DMS79 (cell line): ENCODE data around the gene INS.
"Not testable (repeated sequence)": the region's sequence is repeated elsewhere in the genome, so short reads cannot be mapped to it uniquely, and the experiment has no call there.

Experiments
- DNase-seq: peaks from one replicate; lab custom pipeline; 2025; lab: John Stamatoyannopoulos, UW

INS gene

DNA sequence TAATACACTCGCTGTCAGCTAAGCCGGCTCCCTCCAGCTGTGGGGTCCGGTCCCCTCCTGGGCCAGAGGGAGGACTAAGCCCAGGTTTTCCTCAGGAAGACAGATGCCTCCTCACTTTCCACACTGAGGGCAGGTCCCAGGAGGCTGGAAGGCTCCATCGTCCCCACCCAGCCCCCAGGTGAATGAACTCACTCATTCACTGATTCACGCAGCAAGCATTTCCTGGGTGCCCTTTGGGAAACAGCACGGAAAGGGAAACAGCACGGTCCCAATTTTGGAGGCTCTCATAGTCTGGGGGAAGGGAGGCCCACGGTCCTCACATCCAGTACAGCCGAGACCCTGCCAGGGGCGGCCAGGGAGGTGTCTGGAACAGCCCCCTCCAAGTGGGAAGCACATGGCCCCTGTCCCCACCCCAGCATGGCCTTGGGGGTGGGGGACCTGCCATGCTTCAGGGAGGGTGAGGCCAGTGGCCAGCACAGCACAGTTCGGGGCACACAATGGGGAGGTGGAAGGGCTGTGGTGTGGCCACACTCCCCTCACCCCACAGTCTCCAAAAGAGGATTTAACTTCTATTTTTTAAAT is 19.9 kb upstream of the INS start:
- DNase-seq = no peak

DNA sequence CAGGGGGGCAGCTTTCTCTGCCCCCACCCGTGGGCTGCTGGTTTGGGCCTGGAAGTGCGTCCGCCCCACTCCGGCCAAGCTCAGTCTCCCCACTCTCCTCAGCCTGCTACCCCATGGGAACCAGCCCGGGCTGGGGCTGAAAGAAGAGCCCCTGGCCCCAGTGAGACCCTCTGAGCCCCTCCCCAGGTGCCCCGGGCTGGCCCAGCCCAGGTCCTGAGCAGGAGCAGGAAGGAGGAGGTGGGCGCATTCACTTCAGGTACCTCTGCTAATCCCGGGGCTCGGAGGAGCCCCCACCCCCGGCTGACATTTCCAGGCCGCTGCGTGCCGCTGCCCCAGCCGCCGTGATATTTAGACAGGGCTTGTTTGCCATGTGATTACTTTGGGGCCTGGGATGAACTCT is 19.3 kb upstream of the INS start:
- no peak for DNase-seq

DNA sequence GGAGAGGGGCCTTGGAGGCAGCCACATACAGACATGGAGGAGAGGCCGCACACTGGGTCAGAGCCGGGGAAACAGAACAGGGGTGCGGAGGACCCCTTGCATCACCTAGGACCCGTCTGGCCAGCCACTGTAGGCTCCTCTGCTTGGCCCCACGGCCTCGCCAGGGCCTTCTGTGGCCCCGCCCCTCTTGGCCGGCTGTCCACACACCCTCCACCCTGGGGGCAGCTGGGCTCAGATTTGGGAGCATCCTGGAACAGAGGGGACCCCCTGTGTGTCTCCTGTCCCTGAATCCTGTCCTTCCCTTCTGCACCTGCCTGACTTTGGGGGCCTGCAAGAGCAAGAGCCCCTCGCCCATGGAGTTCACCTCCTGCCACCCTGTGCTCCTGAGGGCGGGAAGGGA is 18.5 kb upstream of the INS start:
- DNase-seq = no peak

DNA sequence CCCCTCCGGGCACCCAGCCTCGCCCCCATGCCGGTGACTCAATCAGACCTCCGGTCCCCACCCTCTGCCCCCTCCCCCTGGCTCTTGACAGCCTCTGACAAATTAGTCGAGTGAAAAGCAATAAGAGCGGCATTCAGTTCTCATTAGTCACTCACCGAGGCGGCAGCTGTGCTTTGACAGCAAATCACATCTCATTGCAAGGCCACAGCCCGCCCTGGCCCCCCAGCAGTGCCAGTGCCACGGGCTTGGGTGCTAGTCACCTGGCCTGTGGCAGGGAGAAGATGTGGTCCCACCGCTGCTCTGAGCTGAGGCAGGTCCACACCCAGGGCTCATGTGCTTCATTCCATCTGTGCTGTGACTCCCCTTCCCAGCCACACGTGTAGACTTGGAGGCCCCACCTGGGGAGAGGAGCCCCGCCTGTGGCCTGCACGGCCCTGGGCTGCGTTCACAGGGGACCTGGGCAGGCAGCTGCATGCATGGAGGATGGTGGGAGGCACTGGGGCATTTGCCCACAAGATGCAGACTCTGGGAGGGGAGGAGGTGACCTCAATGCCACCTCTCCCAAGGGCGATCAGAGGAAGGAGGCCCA is 18.0 kb upstream of the INS start:
- DNase-seq = no peak

DNA sequence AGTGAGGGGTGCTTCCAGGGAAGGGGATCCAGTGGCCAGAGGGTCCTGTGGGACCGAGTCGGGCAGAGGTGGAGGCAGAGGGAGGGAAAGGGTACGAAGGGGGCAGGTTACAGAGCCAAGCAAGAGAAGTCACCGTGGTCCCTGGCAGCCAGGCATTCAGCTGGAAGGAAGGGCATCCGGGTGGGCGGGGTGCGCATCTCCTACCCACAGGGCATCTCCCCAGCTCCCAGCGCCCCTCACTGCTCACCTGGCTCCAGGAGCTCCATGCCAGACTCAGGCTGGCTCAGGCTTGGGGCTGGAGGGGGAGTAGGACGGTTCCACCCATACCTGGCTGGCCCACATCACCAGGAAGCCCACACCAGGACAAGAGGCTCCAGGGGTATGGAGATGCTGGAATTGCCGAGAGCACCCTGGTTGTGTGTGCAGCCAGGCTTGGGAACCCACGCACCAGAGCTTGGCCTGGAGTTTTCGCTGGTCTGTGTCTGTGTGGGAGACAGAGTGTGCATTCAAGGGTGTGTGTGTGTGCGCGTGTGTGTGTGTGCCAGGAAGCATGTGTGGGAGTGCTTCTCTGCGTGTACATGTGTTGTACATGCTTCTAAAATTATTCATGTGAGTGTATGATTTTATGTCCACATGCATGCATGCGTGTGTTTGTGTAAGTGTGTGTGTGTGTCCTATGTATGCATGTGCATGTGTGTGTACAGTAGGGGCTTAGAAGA is 17.2 kb upstream of the INS start:
- DNase-seq = not testable (repeated sequence)

DNA sequence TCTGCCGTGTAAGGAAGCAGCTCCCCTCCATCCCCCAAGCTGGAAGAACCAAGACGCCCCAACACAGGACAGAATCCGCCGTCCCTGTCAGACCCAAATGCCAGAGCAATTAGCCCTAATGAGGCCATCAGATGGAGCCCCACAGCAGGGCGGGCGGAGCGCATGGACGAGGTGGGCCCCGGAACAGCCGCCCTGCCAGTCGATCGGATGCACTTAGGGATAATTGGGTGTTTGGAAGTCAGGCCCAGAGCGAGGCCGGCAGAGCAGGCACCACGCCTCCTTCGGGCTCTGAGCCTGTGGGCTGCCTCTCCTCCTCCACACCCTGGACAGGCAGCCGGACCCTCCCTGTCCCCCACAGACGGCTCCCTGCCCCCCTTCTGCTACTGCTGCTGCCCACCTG is 16.1 kb upstream of the INS start:
- no peak for DNase-seq

DNA sequence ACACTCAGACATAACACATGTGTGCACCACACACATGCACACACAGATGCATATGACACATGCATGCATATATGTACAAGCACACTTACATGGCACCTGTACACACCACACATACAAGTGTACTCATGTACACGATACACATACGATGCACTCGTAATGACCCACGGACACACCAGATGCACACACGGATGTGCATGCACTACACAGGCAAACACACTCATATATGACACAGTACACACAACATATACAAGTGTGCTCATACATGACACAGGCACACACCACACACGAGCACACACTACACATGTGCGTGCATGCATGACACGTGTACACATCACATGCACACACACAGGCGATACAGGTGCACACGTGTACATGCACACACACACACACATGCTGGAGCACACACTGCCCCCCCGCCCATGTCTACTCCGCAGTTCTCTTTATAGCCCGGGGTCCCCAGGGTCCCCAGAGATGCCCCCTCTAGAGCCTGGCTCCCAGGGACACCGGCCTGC is 15.4 kb upstream of the INS start:
- DNase-seq = no peak

DNA sequence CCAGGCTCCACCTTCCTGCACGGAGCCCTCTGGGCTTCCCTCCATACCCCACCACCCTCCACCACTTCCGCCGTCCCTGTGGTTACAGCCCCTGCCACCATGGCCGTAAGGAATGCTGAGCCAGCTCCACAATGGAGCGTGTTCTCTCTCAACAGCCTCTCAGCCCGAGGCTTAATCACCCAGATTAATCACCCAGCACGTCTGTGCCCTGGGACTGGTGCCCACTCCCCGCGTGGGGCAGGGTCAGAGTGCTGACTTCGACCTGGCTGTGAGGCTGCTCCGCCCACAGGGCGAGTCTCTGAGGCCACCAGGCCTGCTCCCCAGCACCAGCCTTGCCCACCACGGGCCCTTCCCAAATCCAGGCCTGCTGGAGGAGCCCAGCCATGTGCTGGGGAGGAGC is 14.7 kb upstream of the INS start:
- no peak for DNase-seq

DNA sequence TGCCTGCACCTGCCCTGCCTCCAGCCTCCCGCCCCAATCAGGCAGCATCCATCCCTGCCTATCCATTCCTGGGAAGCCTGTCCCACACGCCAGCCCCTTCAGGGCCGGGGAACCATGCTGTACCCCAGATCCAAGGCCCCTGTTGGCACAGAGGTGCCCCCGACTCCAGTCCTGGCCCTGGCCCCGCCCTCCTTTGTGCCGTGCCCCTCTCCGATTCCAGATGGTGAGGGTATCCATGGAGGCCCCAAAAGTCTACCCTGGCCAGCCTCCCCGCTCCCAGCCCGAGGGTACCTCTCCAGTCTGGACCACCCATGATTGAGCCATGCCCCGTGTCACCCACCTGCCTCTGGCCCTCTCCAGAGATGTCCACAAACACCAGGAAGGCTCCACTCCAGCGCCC is 13.4 kb upstream of the INS start:
- DNase-seq = no peak

DNA sequence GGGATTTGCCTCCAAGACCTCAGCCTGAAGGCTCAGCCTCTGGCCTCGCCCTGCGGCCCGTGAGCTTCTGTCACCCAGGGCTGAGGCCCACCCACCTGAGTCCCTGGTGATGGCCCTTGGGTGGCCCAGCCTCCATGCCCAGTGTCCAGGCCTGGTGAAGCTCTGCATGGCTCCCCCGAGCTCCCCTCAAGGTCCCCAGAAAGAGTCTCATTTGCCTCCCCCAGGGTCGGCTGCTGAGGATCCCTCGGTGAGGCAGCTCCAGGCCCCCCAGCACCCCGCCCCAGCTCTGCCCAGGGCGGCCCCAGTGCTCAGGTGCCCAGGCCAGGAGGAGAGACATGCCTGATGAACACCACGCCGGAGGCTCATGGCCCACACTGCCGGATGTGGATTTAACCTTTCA is 12.8 kb upstream of the INS start:
- no peak for DNase-seq

DNA sequence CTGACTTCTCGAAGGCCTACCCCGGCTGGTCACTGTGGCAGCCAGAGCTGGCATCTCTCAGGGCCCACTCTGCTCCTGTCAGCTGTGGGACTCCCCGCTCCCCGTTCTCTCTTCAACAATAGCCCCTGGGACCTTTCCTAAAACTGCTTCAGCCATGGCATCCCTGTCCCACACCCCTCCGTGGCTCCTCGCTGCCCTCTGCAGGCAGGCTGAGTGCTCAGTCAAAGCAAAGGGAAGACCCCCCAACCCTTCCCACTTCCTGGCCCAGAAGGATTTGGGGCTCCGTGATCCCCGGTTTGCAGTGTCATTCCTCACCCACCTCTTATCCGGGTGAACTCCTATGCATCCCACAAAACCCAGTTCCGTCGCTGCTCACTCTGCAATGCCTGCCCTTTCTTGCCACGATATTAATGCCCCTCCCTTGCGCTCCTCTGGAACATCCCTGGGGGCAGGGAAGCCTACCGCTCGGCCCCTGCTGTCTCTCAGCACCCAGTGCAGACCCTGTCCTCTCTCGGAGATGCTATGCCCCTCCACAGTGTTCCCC is 12.2 kb upstream of the INS start:
- DNase-seq = no peak

DNA sequence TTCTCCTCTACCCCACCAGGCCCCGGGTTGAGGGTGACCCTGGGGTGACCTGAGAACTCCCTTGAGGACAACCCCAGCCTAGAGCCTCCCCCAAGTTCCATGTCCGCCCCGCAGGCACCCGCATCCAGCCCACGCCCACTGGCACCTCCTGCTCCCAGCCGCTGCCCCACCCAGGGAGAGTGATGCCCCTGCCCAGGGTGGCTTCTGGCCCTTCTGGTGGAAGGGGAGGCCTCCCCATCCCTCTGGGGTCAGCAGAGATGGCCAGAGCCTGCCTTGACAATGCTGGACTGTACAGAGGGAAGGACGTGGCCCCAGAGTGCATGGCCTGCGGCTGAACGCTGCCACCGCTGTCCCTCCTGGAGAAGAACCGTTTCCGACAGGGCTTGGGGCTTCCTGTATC is 11.7 kb upstream of the INS start:
- DNase-seq = no peak

DNA sequence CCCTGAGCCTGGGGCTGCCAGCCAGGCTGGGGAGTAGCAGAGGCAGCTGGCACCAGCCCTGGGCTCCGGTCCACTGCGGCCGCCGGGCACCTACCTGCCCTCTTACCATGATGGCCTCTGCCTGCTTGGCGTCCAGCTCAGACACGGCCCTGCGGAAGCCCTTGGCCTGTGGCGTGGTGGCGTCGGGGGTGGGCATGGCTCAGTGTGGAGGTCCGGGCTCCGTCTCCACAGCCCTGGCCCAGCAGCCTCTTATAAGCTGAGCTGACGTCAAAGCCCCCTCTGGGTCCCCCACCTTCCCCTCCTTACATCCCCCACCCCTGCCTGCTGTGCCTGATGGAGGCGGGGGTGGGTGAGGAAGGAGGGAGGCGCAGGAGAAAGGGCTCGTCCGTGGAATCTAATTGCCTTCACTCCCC is 10.6 kb upstream of the INS start, which contains the start of gene TH:
Gene TH (minus strand): TSS at position 225 of the 413 bp plus-strand sequence. CDS start 29 bp downstream, at position 196.
- DNase-seq = no peak

DNA sequence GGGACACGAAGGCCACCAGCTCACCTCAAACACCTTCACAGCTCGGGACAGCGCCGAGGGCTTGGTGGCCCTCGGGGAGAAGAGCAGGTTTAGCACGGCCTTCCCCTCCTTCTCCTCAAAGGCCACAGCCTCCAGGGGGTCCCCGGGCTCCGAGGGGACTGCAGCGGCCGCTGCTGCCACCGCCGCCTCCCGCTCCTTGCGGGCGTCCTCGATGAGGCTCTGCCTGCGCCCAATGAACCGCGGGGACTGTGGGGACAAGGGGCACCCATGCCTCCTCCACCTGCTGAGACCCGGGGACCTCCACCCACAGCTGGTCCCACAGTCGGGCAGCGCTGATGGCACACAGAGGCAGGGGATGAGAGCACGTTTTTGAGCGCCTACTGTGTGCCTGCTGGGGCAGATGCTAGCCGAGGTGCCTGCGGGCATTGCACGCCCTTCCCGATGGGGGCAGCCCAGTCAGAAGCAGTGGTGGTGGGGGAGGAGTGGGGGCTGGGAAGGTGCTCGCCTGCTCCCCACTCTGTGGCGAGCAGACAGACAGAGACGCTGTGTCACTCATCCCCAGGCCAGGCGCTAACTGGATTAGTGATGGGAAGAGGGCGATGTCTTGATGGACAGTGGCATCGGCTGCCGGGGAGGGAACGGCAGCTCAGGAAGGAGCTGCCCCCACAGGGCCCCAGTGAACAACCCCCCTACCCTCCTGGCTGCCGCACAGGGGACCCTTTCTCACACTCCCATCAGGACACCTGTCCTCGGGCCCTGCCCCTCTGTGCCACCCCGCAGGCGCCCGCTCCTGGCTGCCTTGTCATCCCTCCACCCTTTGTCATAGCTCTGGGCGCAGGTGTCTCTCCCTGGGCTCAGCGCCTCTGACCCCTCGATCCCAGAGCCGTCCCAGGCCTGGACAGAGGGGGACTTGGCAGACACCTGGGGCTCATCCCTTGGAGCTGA is 8.9 kb upstream of the INS start:
- DNase-seq = no peak

DNA sequence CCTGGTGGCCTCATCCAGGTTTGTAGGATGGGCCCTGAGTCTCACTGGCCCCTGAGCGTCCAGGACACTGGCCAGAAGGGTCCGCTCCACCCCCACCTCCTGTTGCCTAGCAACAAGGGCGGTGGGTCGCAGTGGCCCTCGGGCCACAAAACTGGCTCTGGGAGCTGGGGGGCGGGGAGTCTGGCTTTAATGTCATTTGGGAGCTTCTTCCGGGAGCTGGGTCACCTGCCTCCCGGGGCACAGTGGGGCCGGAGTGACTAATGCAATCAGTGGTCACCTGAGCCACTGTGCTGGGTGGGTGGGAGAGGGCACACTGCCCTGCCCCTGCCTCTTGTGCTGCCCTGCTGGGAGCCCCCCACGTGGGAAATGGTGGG is 8.0 kb upstream of the INS start:
- DNase-seq = no peak

DNA sequence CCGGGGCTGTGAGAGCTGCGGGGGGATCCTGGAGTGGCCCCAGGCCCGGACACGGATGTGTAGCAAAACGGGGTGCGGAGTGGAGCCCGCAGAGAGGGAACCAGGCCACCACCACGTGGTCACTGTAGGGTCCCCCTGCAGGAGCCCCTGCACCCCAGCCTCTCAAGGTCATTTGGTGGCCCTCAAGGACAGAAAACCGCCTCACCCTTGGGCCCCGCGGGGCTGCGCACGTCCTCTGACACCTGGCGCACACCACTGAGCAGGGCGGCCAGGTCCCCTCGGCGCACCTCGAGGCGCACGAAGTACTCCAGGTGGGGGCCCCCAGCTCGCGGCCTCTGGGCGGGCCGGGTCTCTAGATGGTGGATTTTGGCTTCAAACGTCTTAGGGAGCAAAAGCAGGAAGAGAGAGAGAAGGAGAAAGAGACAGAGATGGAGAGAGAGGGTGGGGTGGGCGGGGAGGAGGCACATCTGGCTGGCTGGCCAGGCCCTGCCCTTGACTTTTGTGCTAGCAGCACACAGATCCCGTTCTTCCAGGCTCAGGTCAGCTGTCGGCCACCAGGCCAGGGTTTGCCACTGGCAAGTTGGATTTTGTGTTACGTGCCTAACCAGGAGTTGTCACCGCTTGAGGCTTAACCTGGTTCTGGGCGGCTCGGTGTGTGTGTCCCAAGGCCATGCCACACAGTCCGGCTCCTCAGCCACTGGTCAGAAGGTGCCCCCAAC is 7.4 kb upstream of the INS start:
- DNase-seq = no peak

DNA sequence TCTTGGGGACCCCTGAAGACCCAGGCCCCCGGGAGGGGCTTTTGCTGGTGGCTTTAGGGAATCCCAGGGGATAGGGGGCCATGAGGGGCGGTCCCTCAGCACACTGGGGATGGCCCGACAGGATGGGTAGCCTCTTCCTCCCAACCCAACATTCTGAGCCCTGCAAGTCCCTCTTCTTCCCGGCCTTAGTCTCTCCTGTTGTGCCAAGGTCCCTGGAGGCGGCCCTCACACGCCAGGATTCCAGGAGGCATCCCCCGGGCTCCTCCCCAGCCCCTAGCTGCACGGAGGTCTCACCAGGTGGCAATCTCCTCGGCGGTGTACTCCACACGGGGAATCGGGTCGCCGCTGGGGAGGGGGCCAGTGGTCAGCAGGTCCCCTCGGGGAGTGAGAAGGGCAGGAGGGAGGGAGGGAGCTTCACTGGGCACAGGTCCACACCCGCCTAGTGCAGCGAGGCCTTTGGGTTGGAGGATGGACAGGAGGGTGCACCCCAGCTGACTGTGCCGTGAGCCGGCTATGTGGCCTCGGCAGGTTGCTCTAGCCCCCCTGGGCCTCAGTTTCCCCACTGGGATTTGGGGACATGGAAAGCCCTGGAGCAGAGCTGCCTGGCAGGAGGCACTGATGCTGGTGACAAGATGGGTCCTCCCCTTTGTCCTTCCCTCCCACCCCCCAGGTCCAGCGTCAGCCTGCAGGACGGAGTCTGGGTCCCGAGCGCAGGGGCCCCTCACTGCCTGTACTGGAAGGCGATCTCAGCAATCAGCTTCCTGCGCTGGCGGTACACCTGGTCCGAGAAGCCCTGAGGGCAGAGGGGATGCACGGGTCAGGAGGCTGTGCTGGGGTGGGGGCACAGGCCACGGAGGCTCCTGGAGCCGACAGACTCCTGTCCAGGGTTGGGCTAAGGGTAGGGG is 6.4 kb upstream of the INS start:
- DNase-seq = no peak

DNA sequence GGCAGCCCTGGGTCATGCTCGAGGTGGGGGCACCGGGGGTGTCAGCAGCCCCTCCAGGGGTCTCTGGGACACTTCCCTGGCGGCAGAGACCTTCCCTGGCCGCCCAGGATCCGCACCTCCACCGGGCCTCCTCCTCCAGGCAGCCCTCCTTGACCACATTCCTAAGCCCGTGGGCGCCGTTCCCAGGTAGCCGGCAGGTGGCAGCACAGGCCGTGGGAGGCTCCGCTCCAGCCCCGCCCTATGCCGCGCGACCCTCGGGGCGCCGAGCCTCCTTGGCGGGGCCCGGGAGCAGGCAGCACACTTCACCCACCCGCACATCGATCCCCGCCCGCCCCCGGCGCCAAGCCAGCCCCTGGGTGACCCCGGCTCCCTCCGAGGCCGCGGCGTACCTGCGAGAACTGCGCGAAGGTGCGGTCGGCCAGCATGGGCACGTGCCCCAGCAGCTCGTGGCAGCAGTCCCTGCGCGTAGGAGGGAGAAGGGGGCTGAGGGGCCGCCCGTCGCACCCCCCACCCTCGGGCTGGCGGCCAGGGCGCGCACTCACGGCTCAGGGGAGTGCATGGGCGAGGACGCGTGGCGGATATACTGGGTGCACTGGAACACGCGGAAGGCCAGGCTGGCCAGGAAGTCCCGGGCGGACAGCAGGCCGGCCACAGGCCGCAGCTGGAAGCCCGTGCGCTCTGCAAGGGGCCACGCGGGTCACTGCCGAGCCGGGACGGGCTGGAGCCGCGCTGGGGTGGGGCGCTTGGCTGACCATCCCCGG is 5.3 kb upstream of the INS start:
- no peak for DNase-seq

DNA sequence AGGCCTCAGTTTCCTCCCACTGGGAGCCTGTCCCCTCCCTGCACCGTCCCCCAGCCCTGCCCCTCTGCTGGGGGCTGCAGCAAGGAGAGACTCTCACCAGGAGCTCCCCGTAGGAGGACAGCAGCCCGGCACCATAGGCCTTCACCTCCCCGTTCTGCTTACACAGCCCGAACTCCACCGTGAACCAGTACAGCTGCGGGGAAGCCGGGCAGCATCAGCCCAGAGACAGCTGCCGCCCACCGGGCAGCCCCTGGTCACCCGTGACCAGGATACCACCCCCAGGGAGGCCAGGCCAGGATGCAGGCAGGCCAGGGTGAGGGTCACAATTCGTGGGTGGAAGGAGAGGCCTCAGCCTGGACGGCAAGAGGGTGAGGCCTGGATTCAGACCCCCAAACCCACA is 4.6 kb upstream of the INS start:
- DNase-seq = no peak
